ENCODE results near the gene MYZAP. TPM values are rescaled to one million over a fixed set of nuclear protein-coding genes. Genes with fewer than 3 reads are reported as not detected.

Gene MYZAP
- total and polyA plus RNA-seq, 2 of the 8 experiments (the other 6 are each of a cell fraction or from before 2014, with no cell fraction given): 0.41 to 0.65 TPM

DNA sequence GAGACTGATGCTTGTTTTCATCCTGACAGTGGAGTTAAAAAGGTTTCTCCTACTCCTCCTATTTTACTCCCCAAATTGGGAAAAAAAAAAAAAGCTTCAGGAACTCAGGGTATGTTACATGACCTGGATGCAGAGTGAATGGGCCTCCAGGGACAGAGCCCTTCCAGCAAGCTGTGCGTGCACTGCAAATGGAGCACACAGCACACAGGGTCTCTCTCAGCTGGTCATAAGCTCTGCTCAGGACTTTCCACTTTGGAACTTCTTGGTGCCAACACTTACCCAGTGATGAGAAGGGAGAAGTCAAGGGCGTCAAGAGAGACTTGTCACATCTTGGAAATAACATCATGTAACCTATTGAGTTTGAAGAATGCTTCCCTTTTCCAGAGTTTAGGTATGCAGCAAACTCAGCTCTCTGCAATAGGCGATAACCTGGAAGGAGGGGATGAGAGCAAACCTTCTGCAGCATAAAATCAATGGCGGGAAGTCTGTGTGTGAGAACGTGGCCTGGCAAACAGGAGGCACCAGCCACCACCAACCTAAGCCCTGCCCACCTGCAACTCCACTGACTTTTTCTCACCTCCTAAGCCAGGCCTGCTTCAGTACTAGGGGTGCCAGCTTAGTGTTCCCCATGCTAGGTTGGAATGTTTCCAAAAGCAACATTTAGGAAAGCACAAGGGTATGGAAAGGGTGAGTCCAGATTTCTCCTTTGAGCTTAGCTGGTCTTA lies 39.8 kb downstream of the MYZAP start (continued):
- TF ChIP-seq, protein P1, sequence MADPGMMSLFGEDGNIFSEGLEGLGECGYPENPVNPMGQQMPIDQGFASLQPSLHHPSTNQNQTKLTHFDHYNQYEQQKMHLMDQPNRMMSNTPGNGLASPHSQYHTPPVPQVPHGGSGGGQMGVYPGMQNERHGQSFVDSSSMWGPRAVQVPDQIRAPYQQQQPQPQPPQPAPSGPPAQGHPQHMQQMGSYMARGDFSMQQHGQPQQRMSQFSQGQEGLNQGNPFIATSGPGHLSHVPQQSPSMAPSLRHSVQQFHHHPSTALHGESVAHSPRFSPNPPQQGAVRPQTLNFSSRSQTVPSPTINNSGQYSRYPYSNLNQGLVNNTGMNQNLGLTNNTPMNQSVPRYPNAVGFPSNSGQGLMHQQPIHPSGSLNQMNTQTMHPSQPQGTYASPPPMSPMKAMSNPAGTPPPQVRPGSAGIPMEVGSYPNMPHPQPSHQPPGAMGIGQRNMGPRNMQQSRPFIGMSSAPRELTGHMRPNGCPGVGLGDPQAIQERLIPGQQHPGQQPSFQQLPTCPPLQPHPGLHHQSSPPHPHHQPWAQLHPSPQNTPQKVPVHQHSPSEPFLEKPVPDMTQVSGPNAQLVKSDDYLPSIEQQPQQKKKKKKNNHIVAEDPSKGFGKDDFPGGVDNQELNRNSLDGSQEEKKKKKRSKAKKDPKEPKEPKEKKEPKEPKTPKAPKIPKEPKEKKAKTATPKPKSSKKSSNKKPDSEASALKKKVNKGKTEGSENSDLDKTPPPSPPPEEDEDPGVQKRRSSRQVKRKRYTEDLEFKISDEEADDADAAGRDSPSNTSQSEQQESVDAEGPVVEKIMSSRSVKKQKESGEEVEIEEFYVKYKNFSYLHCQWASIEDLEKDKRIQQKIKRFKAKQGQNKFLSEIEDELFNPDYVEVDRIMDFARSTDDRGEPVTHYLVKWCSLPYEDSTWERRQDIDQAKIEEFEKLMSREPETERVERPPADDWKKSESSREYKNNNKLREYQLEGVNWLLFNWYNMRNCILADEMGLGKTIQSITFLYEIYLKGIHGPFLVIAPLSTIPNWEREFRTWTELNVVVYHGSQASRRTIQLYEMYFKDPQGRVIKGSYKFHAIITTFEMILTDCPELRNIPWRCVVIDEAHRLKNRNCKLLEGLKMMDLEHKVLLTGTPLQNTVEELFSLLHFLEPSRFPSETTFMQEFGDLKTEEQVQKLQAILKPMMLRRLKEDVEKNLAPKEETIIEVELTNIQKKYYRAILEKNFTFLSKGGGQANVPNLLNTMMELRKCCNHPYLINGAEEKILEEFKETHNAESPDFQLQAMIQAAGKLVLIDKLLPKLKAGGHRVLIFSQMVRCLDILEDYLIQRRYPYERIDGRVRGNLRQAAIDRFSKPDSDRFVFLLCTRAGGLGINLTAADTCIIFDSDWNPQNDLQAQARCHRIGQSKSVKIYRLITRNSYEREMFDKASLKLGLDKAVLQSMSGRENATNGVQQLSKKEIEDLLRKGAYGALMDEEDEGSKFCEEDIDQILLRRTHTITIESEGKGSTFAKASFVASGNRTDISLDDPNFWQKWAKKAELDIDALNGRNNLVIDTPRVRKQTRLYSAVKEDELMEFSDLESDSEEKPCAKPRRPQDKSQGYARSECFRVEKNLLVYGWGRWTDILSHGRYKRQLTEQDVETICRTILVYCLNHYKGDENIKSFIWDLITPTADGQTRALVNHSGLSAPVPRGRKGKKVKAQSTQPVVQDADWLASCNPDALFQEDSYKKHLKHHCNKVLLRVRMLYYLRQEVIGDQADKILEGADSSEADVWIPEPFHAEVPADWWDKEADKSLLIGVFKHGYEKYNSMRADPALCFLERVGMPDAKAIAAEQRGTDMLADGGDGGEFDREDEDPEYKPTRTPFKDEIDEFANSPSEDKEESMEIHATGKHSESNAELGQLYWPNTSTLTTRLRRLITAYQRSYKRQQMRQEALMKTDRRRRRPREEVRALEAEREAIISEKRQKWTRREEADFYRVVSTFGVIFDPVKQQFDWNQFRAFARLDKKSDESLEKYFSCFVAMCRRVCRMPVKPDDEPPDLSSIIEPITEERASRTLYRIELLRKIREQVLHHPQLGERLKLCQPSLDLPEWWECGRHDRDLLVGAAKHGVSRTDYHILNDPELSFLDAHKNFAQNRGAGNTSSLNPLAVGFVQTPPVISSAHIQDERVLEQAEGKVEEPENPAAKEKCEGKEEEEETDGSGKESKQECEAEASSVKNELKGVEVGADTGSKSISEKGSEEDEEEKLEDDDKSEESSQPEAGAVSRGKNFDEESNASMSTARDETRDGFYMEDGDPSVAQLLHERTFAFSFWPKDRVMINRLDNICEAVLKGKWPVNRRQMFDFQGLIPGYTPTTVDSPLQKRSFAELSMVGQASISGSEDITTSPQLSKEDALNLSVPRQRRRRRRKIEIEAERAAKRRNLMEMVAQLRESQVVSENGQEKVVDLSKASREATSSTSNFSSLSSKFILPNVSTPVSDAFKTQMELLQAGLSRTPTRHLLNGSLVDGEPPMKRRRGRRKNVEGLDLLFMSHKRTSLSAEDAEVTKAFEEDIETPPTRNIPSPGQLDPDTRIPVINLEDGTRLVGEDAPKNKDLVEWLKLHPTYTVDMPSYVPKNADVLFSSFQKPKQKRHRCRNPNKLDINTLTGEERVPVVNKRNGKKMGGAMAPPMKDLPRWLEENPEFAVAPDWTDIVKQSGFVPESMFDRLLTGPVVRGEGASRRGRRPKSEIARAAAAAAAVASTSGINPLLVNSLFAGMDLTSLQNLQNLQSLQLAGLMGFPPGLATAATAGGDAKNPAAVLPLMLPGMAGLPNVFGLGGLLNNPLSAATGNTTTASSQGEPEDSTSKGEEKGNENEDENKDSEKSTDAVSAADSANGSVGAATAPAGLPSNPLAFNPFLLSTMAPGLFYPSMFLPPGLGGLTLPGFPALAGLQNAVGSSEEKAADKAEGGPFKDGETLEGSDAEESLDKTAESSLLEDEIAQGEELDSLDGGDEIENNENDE (IDR thresholded peaks at IDR 0.05; ENCODE audit: insufficient replicate concordance, low read length): no peak
- TF ChIP-seq ASH2L (IDR thresholded peaks at IDR 0.05; ENCODE audit: low read length) (no peak), POLR2AphosphoS5 (IDR thresholded peaks at IDR 0.05; ENCODE audit: low read depth, low read length) (no peak), RXRA (IDR thresholded peaks at IDR 0.05; ENCODE audit: insufficient read depth, low read depth, low read length) (no peak), POU5F1 (IDR thresholded peaks at IDR 0.05; ENCODE audit: low read depth, low read length) (no peak), GTF2F1 (IDR thresholded peaks at IDR 0.05; ENCODE audit: borderline replicate concordance, low read depth, low read length) (no peak), CEBPB (IDR thresholded peaks at IDR 0.05; ENCODE audit: low read depth, low read length) (no peak)
- TF ChIP-seq, protein P2, sequence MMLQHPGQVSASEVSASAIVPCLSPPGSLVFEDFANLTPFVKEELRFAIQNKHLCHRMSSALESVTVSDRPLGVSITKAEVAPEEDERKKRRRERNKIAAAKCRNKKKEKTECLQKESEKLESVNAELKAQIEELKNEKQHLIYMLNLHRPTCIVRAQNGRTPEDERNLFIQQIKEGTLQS (IDR thresholded peaks at IDR 0.05; ENCODE audit: insufficient read depth, low read depth, low read length): no peak

Measured in H1 (cell line).